Colon (tissue), 2 donors: ENCODE measurements around the gene TMEM100.

ENCODE experiments used
- FAIRE-seq: peaks from 2 replicates; lab custom pipeline; 2012; peaks lifted over from hg19 to GRCh38; lab: Jason Lieb, UNC
- donor health status: control.
- donor health status: control.

Gene TMEM100

DNA sequence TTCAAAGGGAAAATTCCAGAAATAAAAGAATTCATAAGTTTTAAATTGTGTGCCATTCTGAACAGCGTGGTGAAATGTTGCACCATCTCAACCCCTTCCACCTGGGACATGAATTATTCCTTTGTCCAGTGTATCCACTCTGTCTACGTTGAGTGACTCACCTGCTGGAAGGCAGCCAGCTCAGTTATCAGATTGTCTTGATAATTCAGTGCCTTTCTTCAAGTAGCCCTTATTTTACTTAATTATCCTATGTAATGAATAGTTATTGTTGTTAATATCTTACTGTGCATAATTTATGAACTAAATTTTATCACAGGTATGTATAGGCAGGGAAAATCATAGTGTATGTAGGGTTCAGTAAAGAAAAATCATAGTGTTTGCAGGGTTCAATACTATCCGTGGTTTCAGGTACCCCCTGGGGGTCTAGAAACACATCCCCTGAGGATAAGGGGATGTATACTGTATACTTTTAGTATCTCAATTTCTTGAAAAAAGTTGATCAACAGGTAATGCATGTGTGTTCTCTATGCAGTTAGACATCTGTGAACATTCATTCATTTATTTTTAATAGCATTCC is 20.5 kb upstream of the TMEM100 start:
- no peak for FAIRE-seq

DNA sequence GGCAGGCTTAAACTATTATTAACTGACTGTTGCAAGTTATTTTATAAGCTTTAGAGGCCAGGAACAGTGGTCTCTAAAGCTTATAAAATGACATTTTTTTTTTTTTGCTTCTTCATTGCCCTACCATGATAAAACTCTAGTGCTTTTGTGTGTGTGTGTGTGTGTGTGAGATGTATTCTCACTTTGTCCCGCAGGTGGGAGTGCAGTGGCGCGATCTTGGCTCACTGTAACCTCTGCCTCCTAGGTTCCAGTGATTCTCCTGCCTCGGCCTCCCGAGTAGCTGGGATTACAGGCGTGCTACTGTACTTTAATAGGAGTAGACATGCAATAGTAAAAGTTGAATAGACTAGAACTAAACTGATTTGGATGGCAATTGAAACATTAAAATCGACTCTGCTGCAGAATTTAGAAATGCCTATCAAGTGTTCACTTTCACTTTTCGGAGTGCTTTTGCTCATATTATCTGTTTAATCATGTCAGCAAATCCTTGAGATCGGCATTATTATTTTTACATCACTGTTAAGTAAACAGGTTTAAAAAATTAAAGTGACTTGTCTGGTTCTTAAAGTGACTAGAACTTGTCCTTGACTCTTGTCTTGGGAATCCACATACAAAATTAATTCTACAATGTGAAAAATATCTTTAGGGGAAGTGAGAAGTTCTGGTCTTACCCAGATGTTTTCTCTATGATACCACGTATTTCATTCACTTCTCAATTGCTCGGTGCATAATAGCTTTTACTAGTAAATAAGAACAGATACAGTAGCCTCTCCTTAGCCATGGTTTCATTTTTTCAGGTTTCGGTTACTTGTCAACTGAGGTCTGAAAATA is 19.8 kb upstream of the TMEM100 start:
- FAIRE-seq = no peak

- FAIRE-seq = no peak
These were observed 18.7 kb upstream of the TMEM100 start for GRCh38 chr17:55741356-55741700.

DNA sequence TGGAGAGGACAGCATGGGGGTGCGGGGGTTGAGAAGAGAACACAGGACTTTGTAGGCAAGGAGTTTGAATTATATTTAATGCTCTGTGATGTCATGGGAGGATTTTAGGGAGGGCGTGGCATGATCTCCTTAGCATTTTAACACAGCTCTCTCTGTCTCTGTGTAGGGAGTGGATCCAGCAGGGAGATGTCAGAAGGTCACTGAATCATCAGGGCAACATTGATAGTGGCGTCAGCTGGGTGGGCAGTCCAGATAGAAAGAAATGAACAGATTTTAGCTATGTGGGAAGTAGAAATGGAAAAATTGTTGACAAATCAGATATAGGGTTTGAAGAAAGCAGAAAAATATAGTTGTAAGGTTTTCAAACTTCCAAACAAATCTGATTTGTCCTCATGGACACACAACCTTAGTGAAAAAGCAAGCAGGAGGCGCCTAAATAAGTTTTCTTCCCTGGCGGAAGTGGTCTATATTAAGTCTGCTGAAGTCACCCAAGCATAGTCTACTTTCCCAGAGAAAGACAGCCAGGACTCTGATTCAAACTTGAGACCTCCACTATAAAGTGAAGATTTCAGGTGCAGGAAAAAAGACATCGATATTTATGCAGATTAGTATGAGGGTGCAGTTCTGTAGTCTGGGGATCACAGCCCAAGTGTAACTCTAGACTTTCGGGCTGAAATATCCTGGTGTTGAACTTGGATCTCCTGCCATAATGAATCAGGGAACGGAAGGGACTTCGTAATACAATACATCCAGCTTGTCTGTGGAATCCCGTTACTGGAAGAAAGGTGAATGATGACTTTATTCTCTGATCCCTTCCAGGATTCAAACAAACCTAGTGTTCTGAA is 18.1 kb upstream of the TMEM100 start:
- FAIRE-seq = no peak

- FAIRE-seq = no peak
These were observed 15.4 kb upstream of the TMEM100 start for GRCh38 chr17:55737976-55738501.

- peak; percentile 31 for FAIRE-seq
These were observed 13.2 kb upstream of the TMEM100 start for GRCh38 chr17:55735731-55736405.

GRCh38 chr17:55734128-55734781 is 11.6 kb upstream of the TMEM100 start:
- FAIRE-seq = no peak

- no peak for FAIRE-seq
These were observed 9.1 kb upstream of the TMEM100 start for GRCh38 chr17:55731586-55732250.

DNA sequence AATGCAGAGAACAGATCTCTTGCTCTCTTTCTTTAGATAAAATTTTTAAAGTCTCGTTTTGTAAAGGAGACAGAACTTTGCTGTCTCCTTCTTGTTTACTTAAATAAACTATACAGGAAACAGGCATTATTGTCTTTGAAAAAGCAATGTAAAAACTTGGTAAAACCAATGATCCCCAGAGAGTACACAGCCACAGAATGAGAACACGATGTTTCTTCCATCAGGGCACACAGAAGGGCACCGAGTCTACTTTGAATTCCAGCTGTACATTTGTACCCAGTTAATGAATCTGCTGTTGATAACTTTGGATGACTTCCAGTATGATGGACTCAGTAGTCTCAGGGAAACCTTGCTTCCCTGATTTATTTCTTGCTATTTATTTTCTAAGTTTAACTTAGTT is 8.1 kb upstream of the TMEM100 start:
- FAIRE-seq = no peak

DNA sequence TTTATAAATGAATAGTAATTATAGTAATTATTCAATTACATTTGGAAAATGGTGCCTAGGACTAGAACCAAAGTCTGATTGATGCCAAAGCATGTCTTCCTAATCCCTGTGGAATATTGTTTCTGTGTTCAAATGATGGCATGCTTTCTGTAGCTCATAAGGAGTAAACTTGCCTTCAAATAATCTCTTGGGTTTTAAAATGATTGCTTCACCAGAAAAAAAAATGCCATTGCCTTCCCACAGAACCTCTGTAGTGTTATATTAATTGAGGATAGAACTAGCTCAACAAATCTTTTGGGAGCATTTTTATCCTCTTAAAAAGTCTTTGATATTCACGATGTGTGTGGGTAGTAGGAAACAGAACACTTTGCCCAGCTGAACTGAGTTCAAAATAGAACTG is 7.7 kb upstream of the TMEM100 start:
- FAIRE-seq = no peak

- FAIRE-seq = no peak
These were observed 6.8 kb upstream of the TMEM100 start for GRCh38 chr17:55729484-55729883.

- no peak for FAIRE-seq
These were observed 6.2 kb upstream of the TMEM100 start for GRCh38 chr17:55728833-55729232.

- FAIRE-seq = no peak
These were observed 5.7 kb upstream of the TMEM100 start for GRCh38 chr17:55728361-55728760.

GRCh38 chr17:55727920-55728319 is 5.3 kb upstream of the TMEM100 start:
- FAIRE-seq = no peak

GRCh38 chr17:55727275-55727674 is 4.6 kb upstream of the TMEM100 start:
- no peak for FAIRE-seq

GRCh38 chr17:55726440-55726839 is 3.8 kb upstream of the TMEM100 start:
- no peak for FAIRE-seq

GRCh38 chr17:55723488-55723848 is 804 bp upstream of the TMEM100 start:
- FAIRE-seq = no peak

- no peak for FAIRE-seq
These were observed 488 bp downstream of the TMEM100 start for GRCh38 chr17:55722016-55722736.

DNA sequence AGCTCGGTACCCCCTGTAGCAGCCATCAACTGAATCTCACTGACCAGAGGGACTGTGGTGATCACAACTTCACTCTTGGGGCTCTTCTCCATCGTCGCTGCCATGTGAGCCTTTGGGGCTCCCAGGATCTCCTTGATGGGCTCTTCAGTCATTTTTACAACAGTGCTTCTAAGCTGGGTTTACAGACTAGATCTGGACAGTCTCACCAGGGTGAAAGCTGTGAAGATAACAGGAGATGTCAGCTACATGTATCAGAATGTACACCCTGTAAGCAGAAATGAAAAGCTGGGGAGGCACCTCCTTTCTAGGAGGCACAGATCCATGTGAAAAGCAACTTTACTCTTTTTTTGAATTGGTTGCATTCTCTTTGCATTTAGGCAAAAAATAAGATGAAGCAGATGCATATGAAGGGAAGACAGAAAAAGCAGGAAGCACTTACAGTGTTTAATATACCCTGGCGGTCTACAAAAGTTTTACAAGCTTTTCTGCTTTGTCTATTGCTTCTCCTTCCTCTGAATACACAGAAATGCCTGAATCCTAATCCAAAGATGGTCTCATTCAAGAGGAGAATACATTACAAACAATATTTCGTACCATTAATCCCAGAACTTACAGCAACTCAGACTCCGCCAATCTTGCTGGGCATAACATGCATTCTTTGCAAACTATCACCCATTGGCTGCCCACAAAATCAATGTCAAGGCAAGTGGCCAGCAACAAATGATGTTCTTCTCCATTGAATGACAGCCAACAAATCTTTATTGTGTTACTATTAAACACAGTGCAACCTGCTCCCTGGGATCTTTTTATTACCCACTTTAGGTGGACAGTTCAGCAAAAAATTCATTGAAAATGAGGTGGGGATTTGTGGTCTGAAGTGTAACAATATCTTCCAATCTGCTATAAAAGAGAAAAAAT is 1.5 kb downstream of the TMEM100 start:
- no peak for FAIRE-seq
